Hepatocyte (in vitro differentiated cells): ENCODE results near the gene VPS9D1.

Source experiments
- CTCF ChIP-seq: fragments of 200-600 bp; sonication (generic); IDR thresholded peaks from 2 replicates; pipeline ENCODE4 v1.5.1; 2016; ENCODE audit warnings: antibody characterized with exemption, mild to moderate bottlenecking; ENCODE audit not compliant: poor library complexity
- EZH2 ChIP-seq: fragments of 200-600 bp; sonication (generic); IDR thresholded peaks from 2 replicates; pipeline ENCODE4 v1.6.1; 2016; ENCODE audit warnings: antibody characterized with exemption, mild to moderate bottlenecking, borderline replicate concordance

- TF ChIP-seq CTCF: no peak
- no peak for TF ChIP-seq EZH2
Observed at GRCh38 chr16:89738072-89738377, 17.3 kb upstream of the VPS9D1 start.
